GM19468 (cell line): ENCODE data around the gene DNAH7.

Experiments used
- ATAC-seq: cut with Tn5 transposase; IDR thresholded peaks from one replicate; pipeline ENCODE4 v1.9.1; 2021; ENCODE audit warnings: mild to moderate bottlenecking, moderate library complexity, moderate number of reproducible peaks; ENCODE audit not compliant: unreplicated experiment; ENCODE audit errors: extremely low read depth

Gene DNAH7

DNA sequence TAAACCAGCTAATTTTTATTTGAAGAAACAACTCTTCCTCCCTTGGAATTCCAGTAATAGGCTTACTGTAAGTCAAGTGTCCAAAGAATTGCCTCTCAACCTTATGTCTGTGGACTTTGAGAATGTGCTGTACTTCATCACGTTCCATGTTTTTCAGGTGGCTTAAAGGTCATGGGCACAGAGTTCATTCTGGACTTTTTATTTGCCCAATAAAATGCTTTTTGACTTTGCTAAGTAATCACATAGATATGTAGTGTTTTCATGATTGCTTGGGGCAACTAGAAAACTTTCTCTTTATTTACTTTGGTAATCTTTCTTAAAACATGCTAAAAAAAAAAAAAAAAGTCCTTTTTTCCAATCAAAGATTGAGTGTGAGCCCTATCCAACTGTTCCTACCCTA lies 10.4 kb upstream of the DNAH7 start:
- ATAC-seq = no peak

DNA sequence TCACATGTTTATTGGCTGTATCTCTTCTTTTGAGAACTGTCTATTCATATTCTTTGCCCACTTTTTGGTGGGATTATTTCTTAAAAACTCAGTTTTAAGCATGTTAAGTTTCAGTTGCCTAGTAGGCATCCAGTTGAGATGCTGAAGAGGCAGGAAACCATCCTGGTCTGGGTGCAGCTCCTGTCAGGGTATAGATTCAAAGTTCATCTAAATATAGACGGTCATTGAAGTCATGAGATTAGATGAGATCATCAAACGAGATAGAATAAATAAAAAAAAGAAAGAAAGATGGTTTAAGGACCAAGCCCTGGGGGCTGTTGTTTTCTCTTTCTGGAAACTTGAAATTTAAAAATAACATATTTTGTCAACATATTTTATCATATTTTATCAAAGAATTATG lies 9.2 kb upstream of the DNAH7 start:
- ATAC-seq = no peak

DNA sequence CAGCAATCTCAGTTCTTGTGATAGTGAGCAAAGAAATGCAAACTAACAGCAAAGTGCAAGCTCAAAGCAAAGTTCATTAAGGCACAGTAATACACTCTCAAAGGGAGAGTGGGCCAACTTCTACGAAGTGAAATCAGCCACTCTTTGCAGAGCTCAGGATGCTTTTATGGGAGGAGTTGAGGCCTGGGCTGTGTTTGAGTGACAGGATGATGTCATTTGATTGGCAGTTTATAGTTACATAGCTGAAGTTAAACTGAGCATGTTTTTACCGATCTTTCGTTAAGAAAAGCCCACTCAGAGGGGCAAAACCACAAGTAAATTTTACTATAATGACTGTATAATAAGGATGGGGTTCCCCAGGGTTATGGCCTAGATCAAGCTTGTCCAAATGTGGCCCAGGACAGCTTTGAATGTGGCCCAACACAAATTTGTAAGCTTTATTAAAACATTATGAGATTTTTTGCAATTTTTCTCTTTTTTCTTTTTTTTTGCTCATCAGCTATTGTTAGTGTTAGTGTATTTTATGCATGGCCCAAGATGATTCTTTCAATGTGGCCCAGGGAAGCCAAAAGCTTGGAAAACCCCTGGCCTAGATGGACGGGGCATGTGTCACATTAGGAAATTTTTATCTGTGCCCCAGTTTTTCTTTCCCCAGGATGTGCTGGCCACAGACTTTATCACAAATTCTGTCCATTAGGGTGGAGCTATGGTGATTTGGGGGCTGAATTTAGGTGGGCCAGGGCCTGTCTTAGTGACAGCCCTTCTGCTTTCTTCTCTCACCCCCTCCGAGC lies 8.3 kb upstream of the DNAH7 start:
- ATAC-seq = no peak

DNA sequence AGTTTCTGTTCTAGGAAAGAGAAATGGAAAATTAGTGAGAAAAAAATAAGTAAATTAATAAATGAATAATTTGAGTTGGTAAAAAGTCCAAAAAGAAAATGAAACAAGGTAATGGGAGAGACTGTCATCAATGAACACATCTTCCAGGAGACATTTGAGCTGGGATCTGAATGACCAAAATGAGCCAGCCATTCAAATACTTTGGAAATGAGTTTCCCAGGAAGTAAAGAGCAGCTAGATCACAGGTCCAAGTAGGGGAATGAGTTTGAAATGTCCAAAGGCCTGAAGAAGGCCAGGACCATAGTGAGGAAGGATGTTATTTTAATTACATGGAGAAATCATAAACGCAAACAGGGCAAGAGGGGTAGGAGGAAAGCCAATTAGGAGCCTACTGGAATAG lies 6.6 kb upstream of the DNAH7 start:
- no peak for ATAC-seq

DNA sequence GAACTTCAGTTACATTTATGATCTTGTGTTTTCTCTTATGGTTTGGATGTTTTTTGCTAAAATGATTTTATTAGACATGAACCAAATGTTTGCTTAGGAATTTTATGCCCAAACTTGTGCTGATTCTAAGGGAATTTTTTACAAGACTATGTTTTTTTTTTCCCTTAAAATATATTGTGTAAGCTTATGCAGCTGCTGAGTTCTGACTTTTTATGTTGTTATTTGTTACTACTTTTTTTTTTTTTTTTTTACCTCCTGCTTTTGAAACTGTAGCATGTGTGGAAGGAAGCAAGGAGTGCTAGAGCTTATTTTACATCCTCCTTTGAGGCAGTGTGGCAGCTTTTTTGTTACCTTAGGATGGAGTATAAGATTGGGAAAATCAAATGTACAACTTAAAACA lies 6.0 kb upstream of the DNAH7 start:
- ATAC-seq = no peak

DNA sequence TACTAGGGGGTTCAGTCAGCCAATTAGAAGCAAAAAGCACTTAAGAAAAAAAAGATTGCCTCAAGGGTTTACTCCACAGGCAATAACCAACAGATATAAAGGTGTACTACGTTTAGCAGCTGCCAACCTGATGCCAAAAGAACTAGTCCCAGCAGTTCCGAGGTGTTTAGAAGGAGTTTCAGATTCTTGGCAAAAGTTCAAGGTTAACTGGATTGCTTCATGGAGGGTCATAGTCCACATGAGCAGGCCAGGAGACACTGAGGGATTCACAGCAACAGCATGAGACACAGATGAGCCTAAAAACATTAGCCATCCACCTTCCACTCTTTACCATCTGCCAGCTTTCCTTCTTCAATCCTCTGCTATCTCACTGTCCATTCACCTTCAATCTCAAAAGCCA lies 4.9 kb upstream of the DNAH7 start:
- no peak for ATAC-seq

DNA sequence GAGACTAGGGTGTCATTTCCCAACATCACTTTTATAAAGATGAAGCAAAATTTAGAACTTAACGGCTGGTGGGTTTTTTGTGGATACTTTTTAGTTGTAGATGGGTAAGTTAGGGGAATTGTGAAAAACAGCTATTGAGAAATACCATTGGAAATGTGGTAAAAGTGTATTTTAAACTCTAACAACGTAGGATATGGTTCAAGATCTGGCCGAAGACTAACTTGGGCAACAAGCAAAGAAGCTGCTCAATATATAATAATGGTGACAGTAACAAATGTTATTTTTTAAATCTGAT lies 1.6 kb downstream of the DNAH7 start:
- no peak for ATAC-seq

DNA sequence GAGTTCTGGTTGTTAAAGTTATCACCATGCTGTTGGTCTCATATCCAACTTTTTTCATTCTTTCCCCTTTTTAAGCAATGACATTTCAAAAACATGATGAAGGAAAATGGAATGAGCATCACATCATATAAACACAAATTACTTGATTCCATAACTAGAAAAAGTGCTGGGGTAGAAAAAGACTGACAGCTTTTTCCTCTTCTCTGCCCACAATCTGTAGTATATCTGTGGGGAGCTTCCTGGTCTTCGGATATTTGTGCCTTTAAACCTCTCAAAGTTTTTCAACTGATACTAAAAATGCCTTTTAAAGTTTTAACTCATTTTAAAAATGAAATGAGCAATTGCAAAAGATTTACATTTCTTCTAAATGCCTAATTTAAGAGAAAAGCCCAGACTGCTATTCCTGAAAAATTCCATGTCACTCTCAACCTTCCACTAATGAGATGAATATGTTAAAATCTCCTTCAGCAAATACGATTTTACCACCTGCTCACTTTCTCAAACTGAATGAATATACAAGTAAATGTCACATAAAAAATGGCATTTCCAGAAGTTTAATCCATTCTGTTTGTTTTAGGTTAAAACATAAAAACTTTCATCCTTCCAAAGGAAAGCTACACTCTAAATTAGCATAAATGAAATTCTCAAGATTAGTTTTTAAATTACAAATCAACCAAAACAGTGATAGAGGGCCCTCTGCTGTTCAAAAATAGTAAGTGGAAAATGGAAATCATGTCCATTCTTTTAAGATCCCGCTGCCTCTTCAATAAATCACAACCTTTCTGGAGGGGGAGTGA lies 2.1 kb downstream of the DNAH7 start:
- ATAC-seq = no peak

DNA sequence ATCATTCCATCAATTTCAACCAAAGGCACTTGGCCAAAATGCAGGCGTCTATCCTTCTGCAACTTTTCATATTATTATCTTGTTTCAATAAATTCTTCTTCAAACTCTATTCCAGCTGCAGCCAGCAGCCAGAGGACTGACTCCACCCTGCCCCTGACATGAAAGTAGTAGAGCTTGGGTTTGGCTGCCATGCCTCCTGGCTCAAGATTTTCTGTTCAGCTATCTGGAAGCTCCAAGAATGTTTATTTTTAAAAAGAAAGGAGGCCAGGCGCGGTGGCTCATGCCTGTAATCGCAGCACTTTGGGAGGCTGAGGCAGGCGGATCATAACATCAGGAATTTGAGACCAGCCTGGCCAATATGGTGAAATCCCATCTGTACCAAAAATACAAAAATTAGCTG lies 4.9 kb downstream of the DNAH7 start:
- ATAC-seq = no peak

DNA sequence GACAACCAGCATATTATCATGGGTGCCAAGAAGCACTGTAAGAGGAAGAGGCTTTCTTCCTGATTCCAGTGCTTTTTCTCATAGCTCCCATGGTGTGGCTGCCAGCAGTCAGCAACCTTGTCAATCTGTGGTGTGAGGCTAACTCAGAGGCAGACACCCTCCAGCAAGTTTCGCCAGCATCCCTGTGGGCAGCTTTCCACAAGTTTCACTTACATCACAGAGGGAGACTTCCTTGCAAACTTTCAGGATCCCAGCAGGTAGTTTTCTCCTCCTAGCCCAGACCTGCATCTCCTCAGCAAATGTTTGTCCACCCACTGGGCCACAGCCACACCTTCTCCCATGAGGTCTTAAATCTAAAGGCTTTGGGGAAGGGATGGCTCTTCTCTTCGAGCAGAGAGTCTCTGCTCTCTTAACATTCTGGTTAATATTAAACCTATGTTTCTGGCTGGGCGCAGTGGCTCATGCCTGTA lies 9.1 kb downstream of the DNAH7 start:
- no peak for ATAC-seq

DNA sequence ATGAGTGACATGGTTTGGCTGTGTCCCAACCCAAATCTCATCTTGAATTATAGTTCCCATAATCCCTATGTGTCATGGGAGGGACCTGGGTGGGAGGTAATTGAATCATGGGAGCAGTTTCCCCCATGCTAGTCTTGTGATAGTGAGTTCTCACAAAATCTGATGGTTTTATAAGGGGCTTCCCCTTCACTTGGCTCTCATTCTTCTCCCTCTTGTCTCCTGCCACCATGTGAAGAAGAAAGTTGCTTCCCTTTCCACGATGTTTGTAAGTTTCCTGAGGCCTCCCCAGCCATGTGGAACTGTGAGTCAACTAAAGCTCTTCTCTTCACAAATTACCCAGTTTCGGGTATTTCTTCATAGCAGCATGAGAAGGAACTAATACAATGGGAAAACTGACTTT lies 14.0 kb downstream of the DNAH7 start:
- ATAC-seq = no peak

DNA sequence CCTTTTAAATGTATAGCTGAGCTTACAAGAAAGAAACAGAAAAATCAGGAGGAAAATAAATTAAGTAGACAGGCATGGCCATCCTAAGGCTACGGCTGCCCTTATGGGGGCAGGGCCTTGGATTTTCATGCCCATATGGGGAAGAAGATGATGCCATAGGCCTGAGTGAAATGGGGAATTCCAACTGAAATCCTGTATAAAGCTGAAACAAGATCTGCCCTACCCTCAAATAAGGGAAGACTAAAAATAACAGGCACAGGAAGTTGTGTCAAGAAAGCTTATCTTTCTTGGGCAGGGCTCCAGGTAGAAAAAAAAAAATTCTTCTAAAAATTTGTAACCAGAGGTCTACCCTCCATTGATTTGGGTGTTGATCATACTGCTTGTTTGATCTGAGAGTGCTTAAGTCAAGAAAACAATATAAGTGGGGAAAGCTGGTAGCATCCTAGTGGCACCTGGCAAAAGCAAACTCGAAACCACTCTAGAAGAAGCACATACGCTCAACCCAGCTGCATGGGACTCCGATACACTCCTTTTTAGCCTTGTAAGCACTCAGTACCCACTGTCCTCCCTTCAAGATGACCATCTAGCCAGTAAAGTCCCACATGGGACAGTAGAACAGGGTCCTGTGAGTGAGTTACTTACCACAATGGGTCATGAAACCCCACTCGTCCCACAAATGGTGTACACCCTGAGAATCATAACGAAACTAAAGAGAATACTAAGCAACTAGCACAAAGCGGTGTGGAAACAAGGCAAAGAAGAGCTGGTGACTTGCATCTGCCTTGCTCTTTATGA lies 22.3 kb downstream of the DNAH7 start:
- ATAC-seq = no peak

DNA sequence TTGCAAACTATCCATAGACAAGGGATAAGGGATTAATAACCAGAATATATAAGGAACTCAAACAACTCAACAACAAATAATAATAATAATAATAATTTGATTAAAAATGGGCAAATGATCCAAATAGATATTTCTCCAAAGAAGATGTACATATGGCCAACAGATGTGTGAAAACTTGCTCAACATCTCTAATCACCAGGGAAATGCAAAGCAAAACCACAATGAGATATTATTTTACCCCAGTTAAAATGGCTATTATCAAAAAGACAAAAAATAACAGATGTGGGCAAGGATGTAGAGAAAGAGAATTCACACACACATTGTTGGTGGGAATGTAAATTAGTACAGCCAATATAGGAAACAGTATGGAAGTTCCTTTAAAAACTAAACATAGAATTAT lies 26.9 kb downstream of the DNAH7 start:
- no peak for ATAC-seq

DNA sequence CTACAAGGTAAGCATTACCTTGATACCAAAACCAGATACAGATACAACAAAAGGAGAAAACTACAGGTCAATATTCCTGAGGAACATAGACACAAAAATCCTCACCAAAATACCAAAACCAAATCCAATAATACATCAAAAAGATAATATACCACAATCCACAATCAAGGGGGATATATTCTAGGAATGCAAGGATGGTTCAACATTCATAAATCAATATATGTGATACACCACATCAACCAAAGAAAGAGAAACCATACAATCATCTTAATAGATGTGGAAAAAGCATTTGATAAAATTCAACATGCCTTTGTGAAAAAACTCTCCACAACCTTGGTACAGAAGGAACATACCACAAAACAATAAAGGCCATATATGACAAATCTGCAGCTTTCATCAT lies 28.4 kb downstream of the DNAH7 start:
- no peak for ATAC-seq

DNA sequence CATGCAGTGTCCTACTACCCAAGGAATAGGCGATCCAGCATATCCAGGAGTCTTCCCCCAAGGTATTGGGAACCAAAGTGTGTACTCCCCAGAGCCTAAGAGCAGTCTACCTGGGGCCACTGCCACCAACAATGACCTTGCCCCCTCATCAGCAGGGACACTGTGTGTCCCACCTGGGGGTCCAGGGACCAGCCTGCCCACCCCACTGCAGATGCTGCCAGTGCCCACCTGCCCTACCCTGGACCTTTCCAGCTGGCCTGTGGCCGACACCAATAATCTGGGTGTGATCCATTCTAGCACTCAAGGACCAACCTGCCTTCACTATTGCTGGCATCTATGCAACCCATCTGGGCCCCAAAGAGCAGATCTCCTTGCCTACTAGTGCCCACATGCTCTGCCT lies 32.2 kb downstream of the DNAH7 start:
- ATAC-seq = no peak

DNA sequence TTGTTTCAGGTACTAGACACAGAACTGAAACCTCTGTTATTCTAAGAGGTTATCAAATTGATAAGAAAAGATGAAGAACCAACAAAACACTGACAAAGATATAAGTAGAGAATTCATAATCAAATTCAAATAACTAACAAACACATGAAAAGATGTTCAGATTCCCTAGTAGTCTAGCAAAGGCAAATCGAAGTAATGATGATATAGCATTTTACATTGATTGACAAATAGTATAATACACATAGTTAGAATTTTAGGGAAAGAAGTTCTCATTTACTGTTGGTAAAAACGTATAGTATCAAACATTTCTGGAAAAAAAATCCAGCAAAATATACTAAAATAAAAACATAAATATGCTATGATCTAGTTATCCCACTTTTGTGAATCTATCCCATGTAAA lies 50.6 kb downstream of the DNAH7 start:
- ATAC-seq = no peak

DNA sequence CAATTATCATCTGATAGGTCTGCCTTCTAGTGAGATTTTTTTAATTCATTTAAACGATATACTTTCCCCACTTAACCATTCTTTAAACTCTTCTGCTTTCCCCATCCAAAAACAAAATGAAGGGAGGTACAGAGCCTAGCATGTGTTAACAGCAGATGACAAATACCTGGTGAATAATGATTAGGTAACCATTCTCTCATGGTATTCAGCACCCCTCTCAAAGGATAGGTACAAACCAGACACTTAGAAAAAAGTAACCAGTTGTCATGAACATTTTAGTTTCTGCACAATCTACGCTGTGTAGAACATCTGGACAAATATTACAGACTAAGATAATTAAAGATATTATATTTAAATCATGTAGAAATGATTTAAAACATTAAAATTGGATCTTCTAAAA lies 56.3 kb downstream of the DNAH7 start:
- ATAC-seq = no peak

DNA sequence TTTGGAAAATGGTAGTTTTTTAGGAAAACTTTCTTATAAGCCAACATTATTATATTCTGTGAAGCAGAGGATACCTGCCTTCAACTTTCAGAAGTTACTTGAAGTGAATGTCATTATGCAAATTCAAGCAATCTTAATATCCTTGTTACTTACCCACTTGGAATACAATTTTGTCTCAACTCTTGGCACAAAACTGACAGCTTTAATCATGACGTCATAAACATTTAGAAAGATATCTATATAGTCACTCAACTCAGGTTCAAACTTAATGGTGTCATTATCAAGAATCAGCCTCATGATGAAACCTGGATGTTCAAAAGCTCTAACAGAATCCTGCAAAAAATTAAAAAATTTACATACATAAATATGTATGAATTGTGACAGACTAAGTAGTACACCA lies 68.1 kb downstream of the DNAH7 start:
- ATAC-seq = no peak

DNA sequence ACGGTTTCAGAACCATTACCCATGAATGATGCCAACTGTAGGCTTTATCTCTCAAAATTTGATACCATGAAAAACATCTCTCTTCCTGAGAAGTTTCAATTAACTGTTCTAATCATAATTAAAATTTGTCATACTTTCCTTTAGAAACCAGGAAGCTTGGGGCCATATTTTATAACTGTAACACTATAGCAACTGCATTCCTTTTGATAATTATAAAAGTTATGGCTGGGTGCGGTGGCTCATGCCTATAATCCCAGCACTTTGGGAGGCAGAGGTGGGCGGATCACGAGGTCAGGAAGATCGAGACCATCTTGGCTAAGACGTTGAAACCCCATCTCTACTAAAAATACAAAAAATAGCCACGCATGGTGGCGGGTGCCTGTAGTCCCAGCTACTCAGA lies 70.6 kb downstream of the DNAH7 start:
- ATAC-seq = no peak

DNA sequence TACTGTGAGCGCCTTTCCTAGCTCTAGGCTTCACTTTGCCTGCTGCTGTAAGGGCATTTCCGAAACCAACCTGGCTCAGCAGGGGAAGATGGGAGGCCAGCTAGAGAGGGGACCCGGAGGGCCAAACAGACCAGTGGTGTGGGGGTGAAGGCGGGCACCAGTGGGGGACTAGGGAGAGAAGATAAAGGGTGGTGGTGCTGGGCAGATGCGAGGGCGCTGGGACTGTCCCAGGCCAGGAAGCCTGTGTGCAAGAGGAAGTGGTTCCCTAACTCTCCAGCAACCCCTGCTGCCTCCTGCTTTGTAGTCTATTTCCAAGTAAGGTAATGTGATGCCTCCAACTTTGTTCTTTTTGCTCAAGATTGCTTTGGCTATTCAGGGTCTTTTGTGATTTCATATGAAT lies 73.1 kb downstream of the DNAH7 start:
- no peak for ATAC-seq

DNA sequence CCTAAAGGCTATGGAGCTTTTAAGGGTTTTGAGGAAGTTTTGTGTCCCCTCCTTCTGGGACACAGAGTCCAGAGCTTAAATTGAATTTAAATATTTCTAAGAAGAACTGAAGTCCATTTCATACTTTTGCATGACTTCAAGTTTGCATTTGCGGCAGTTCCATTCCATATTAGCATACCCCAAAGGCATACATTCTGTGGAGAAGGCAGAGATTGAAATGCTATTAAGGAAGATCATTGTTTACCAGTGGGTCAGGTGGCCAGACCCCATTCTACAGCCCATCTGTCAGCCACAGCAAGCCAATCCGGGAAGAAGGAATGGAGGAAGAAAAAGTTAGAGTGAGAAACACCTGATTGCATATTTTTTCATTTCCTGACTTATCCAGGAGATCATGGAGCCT lies 75.0 kb downstream of the DNAH7 start:
- ATAC-seq = no peak
